GM19099 (cell line): ENCODE results near the gene EDN2.

Experiments
- POLR2A ChIP-seq: IDR thresholded peaks from 3 replicates; pipeline ENCODE4 v1.6.1; 2011; ENCODE audit warnings: low read depth; ENCODE audit not compliant: insufficient read length; ENCODE audit errors: extremely low read depth

Gene EDN2

GRCh38 chr1:41523949-41524675 is 39.6 kb upstream of the EDN2 start:
- TF ChIP-seq POLR2A: no peak

GRCh38 chr1:41523071-41523470 is 38.6 kb upstream of the EDN2 start:
- TF ChIP-seq POLR2A: no peak

GRCh38 chr1:41521766-41522165 is 37.3 kb upstream of the EDN2 start:
- TF ChIP-seq POLR2A: no peak

- TF ChIP-seq POLR2A: no peak
Observed at GRCh38 chr1:41520951-41521752, 36.7 kb upstream of the EDN2 start.

- no peak for TF ChIP-seq POLR2A
Observed at GRCh38 chr1:41519667-41520066, 35.2 kb upstream of the EDN2 start.

GRCh38 chr1:41518471-41518870 is 34.0 kb upstream of the EDN2 start:
- no peak for TF ChIP-seq POLR2A

- no peak for TF ChIP-seq POLR2A
Observed at GRCh38 chr1:41517062-41517438, 32.6 kb upstream of the EDN2 start.

- no peak for TF ChIP-seq POLR2A
Observed at GRCh38 chr1:41516168-41517061, 31.9 kb upstream of the EDN2 start.

GRCh38 chr1:41515778-41516167 is 31.3 kb upstream of the EDN2 start:
- TF ChIP-seq POLR2A: no peak

- no peak for TF ChIP-seq POLR2A
Observed at GRCh38 chr1:41515131-41515678, 30.7 kb upstream of the EDN2 start.

GRCh38 chr1:41514381-41514780 is 29.9 kb upstream of the EDN2 start:
- no peak for TF ChIP-seq POLR2A

- no peak for TF ChIP-seq POLR2A
Observed at GRCh38 chr1:41513383-41513735, 28.9 kb upstream of the EDN2 start.

- no peak for TF ChIP-seq POLR2A
Observed at GRCh38 chr1:41512701-41513382, 28.4 kb upstream of the EDN2 start.

GRCh38 chr1:41511239-41511540 is 26.7 kb upstream of the EDN2 start:
- no peak for TF ChIP-seq POLR2A
